Dedifferentiated amniotic fluid mesenchymal stem cell (primary cell): ENCODE results near the gene MAP1LC3A.

Source experiments
- DNase-seq: peaks from one replicate; pipeline ENCODE4 v3.0.0-alpha.2; 2016; ENCODE audit errors: extremely low spot score

MAP1LC3A gene

DNA sequence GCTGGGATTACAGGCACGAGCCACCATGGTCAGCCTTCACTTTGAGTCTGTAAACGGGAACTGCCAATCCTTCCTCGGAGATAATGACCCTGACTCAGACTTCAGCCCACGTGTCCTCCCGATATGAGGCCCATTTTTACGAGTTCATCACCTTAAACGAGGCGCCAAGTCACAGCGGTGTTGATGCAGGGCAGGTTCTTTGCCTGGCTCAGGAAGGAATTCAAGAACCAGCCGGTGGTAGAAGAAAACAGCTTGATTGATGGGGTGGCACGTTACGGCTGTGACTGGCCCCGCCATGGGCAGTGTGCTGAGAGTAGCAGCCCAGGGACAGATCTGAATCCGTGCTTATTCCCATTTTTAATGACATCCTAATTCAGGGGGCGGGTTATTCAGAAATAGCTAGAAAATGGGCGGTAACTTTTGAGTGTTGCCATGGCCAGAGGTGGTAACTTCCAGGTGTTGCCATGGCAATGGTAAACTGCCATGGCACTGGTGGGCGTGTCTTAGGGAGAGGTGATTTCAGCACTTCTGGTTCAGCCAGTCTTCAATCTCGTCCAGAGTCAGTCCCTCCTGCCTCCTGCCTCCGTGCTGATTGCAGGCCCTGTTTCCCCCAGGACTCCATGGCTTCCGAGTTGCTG is 9.1 kb upstream of the MAP1LC3A start:
- no peak for DNase-seq

- DNase-seq: no peak
These were observed 8.6 kb upstream of the MAP1LC3A start for GRCh38 chr20:34549929-34550305.

DNA sequence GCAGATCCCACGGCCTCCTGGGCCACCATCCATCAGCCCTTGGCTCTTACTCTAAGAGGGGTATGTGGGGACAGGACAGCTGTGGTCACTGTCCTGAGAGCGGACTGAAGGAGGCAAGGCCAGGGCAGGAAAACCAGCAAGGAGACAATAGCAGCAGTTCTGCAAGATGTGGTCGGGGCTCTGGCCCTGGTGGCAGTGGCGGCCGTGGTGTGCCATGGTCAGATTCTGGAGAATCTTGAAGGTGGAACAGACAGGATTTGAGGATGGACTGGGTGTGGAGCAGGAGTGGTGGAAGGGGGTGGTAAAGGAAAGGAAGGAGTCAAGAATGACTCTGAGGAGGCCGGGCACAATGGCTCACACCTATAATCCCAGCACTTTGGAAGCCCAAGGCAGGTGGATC is 5.9 kb upstream of the MAP1LC3A start:
- DNase-seq: no peak

- DNase-seq: no peak
These were observed 5.1 kb upstream of the MAP1LC3A start for GRCh38 chr20:34553366-34553867.

GRCh38 chr20:34557936-34558319 is 590 bp upstream of the MAP1LC3A start:
- DNase-seq: no peak

- no peak for DNase-seq
These were observed 1.0 kb downstream of the MAP1LC3A start for GRCh38 chr20:34559311-34560140.

- no peak for DNase-seq
These were observed 1.6 kb downstream of the MAP1LC3A start for GRCh38 chr20:34560141-34560523.

DNA sequence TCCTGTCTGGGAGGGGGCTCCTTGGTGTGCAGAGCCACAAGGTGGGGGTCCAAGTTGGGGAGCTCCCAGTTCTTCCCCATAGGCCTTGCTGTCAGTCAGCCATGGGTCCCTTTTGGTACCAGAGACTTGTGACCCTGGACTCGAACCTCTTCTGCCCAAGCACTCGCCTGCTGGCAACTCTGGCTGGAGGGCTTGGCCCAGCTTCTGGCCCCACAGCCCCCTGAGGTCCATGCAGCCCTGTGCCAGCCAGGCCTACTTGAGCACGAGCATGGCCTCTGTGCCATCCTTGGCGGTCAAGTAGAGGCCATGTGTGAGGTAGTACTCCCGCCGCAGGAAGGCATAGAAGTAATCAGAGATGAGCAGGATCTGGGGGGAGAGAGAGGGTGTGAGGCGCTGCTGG is 2.1 kb downstream of the MAP1LC3A start:
- no peak for DNase-seq

DNA sequence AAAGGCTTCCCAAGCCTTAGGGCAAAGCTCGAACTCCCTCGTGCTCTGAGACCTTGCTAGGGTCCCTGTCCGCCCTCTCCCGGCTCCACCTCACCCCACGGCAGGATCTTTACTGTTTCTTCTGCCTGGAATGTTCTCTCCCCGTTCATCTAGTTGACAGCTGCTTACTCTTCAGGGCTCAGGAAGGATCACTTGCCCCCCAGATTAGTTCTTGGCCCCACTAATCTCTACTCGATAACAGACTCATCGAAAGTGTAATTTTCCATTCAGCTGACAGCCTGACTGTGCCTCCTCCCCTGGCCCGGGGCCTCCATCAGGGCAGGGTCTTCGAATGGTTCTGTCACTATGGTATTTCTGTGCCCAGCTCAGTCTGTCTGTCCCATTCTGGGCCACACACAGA is 3.1 kb downstream of the MAP1LC3A start:
- no peak for DNase-seq

GRCh38 chr20:34562641-34563040 is 4.1 kb downstream of the MAP1LC3A start:
- no peak for DNase-seq

DNA sequence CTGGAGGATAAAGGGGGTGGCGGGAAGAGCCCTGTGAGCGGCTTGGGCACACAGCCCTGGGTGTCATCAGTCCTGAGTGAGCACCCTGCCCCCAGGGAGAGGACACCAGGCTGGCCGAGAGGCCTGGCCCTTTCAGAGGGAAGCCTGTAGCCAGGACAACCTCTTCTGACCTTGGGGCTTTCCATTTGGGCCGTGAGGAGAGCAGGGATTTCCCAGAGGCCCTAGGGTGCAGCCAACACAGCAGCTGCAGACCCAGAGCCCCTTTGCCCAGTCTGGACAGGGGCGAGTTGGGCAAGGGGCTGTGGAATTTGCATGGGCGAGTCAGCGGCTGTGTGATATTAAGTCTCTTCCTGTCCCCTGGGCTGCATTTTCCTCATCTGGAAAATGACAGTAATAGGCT is 6.3 kb downstream of the MAP1LC3A start:
- no peak for DNase-seq

GRCh38 chr20:34566978-34567891 is 8.7 kb downstream of the MAP1LC3A start:
- DNase-seq: no peak

DNA sequence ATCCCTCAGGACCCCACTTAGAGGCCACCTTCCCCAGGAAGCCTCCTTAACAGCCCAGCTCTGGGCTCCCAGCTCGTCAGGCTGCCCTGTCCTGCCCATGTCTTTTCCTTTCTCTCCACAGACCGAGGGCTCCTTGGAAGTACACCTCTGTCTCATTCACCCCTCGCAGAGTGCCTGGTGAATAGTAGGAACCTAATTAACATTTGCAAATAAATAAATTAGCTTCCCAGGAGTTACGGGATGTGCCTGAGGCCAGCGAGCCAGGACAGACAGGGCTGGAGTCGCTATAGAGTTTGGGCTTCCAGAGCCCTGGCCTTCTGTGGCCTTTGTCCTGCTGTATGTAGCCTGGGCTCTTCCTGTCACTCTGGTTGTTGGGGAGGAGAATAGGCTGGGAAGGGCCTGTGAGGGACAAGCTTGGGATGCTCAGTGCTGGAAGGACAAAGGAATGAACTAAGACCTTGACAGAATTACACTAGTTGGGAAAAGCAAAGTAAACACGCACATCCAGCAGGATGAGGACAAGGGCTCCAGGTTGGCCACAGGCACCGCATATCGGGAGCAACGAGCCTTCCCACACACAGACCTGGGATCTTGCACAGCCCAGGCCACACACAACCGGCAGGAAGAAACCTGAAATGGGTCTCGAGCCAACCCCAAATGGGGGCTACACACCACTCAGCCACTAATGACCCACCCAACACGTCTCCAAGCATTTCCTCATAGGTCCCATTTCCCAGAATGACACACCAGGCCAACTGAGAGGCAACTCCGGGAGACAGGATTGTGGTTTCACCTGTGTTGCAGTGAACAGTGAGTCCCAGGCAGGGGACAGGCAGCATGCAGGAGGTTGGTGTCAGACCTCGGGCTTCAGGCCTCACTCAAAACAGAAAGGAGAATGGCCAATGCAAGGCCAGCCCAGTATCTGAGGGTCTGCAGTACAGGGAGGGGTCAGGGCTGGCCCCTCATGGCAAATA is 9.7 kb downstream of the MAP1LC3A start:
- DNase-seq: no peak

GRCh38 chr20:34569598-34569997 is 11.1 kb downstream of the MAP1LC3A start:
- no peak for DNase-seq

DNA sequence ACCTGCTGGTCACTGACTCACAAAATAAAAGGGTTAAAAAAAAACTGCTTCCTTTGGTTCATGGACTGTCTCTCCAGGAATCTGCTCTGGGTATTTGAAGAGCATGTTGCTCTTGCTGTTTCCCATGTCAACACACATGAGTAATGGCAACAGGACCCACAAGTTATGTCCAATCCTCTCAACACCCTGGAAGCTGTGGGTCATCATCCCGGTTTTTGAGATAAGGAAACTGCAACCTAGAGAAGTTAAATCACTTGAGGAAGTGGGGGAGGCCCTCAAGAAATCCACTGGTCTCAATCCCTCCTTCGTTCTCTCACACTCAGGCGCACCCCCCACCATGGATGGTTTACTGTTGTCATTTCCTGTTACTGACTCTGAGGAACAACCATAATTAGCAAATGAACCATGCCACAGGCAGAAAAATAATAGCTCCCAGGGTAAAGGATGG is 12.4 kb downstream of the MAP1LC3A start:
- no peak for DNase-seq

DNA sequence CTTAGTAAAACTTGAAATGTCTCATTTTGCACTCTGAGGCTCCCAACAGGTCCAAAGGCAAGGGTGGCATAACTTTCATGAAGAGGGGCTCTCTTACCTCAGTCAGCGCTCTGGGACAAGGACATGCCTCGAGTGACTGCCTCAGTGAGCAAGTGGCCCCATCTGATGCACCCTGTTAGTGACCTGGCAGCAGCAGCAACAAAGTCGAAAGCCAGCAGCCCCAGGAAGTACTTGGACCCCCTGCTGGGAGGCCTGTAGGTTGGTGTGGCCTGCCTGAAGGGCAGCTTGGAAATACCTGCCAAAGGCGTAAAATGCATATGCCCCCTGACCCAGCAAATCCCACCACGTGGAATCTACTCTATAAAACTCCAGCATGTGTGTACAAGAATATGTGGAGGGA is 13.2 kb downstream of the MAP1LC3A start:
- DNase-seq: no peak

- DNase-seq: no peak
These were observed 15.2 kb downstream of the MAP1LC3A start for GRCh38 chr20:34573541-34574300.

GRCh38 chr20:34574426-34574825 is 15.9 kb downstream of the MAP1LC3A start:
- DNase-seq: no peak

- no peak for DNase-seq
These were observed 16.3 kb downstream of the MAP1LC3A start for GRCh38 chr20:34574861-34575260.

- DNase-seq: no peak
These were observed 16.8 kb downstream of the MAP1LC3A start for GRCh38 chr20:34575271-34575670.
